ENCODE measurements around the gene SLC6A18. TPM values are rescaled to one million over a fixed set of nuclear protein-coding genes. Genes with fewer than 3 reads are reported as not detected.

The SLC6A18 gene
- total RNA-seq, 3 donors from 2014 or later = 0.89 TPM; not detected in 2

- intact Hi-C loops (cut with DNase I, micrococcal nuclease) = no loop called here
- TF ChIP-seq CTCF (IDR thresholded peaks at IDR 0.05) = no peak
Measured at GRCh38 chr5:1185038-1185627, 40.0 kb upstream of the SLC6A18 start.

GRCh38 chr5:1185629-1186350, 39.4 kb upstream of the SLC6A18 start:
- ATAC-seq (peak; percentile 55), DNase-seq (peak; percentile 53 to 58 (median 55))
- H3K4me3 ChIP-seq = no peak overlapping the region
- H3K9me3 ChIP-seq = no peaks in the 10 kb centered on the region
- TF ChIP-seq CTCF (IDR thresholded peaks at IDR 0.05) = no peak
- no peaks in the 10 kb centered on the region for H3K36me3 ChIP-seq (ENCODE audit: low read depth)
- peaks cover 21% of the 10 kb centered on the region for H3K4me1 ChIP-seq (ENCODE audit: low read depth)
- intact Hi-C loops (cut with DNase I, micrococcal nuclease) = no loop called here

More at GRCh38 chr5:1185038-1185627, 40.0 kb upstream of the SLC6A18 start:
- peaks cover 21% of the 10 kb centered on the region for H3K4me1 ChIP-seq (ENCODE audit: low read depth)
- no peaks in the 10 kb centered on the region for H3K36me3 ChIP-seq (ENCODE audit: low read depth)
- DNase-seq = no peak
- no peak overlapping the region for H3K4me3 ChIP-seq
- H3K9me3 ChIP-seq = no peaks in the 10 kb centered on the region
- ATAC-seq = no peak

DNA sequence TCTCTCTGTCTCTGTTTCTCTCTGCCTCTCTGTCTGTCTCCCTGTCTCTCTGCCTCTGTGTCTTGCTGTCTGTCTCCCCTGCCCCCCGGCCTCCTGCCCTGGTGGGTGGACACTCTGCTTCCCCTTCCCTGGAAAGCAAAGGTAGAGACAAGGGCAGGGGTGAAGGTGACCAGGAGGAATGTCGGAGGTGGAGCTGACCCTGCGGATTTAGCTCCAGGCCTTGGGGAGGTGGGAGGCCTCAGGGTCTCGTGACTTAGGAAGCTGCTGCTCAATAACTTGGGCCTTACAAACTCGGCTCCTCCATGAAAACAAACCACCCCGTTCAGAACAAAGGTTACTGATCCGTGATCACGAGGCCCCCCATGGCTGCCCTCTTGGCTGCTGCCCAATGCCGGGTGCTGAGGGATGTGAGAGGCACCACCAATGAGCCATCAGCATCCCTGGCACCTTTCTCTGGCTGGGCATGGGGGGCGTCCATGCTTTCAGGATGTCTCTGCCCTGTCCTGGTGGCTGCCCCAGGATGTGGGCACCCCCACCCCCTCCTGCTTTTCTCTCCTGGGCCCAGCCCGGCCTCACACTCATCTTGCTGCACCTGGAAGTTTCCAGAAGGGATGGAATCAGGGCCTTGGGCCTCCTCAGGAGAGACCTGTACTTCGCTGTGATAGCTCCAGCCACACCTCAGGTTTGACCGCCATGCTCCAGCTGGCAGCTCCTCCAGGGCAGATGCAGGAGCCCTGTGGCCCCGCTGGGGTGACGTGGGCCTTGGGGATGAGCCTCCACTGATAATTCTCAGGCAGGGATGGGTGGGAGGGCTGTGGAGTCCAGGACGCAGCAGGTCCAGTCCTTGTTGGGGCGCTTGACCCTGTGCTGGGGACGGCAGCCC, 38.6 kb upstream of the SLC6A18 start:
- Histone ChIP-seq H3K36me3 (ENCODE audit: low read depth) (no peaks in the 10 kb centered on the region), H3K4me1 (ENCODE audit: low read depth) (peaks cover 18% of the 10 kb centered on the region), H3K9me3 (no peaks in the 10 kb centered on the region), H3K4me3 (no peak overlapping the region)
- ATAC-seq (no peak), DNase-seq (peak in 2 of 3 donors; percentile 31 to 39)
- no peak for TF ChIP-seq CTCF (IDR thresholded peaks at IDR 0.05)
- intact Hi-C loops (cut with DNase I, micrococcal nuclease) = no loop called here

DNA sequence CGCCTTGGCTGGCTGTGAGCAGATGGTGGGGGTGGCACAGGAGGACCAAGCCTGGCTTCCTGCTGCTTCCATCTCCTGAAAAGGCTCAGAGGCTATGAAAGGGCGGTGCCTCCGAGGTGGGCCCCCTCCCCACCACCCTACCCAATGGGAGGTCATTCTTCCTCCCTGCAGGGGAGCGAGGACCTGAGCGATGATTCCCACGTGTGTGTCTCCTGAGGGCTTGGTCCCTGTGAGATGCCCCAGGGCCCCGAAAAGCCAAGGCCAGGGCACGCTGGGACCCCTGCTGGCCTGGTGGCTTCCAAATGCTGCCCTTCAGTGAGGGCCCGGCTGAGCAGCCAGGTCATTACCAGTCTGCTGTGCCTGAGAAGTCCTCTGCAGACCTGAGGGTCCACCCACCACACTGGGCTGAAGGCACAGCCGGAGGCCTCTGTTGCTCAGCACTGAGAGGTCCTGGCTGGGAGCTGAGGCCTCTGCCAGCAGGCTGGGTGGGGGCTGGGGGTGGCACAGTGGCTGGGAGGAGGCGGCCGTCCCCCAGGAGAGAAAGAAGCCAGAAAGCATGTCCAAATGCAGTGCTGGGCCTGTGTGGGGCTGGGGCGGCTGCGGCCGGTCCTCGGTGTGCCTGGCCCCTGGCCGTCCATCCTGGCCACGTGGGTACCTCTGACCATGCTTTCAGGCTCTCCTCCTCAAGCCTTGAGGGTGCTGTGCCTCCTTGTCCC, 37.8 kb upstream of the SLC6A18 start:
- Histone ChIP-seq H3K4me3 (no peak overlapping the region), H3K36me3 (ENCODE audit: low read depth) (no peaks in the 10 kb centered on the region), H3K4me1 (ENCODE audit: low read depth) (peaks cover 10% of the 10 kb centered on the region), H3K9me3 (no peaks in the 10 kb centered on the region)
- no peak for ATAC-seq
- peak in 2 of 3 donors; percentile 28 to 40 for DNase-seq
- intact Hi-C loops (cut with DNase I, micrococcal nuclease) = no loop called here
- TF ChIP-seq CTCF (IDR thresholded peaks at IDR 0.05) = no peak

GRCh38 chr5:1187950-1188334, 37.2 kb upstream of the SLC6A18 start:
- intact Hi-C loops (cut with DNase I, micrococcal nuclease) = no loop called here
- H3K9me3 ChIP-seq = no peaks in the 10 kb centered on the region
- H3K36me3 ChIP-seq (ENCODE audit: low read depth) = no peaks in the 10 kb centered on the region
- H3K4me3 ChIP-seq = no peak overlapping the region
- peak in 1 of 3 donors; percentile 14 for DNase-seq
- TF ChIP-seq CTCF (IDR thresholded peaks at IDR 0.05) = no peak
- no peak for ATAC-seq
- peaks cover 8% of the 10 kb centered on the region for H3K4me1 ChIP-seq (ENCODE audit: low read depth)

Measured in mucosa of descending colon (tissue), 3 donors.